HG02798 (cell line): ENCODE data around the gene C14orf119.

Experiments
- ATAC-seq: cut with Tn5 transposase; IDR thresholded peaks from one replicate; pipeline ENCODE4 v1.9.1; 2021; ENCODE audit warnings: mild to moderate bottlenecking; ENCODE audit not compliant: unreplicated experiment, poor library complexity

The C14orf119 gene

GRCh38 chr14:23058654-23059504, 36.4 kb upstream of the C14orf119 start:
- no peak for ATAC-seq

GRCh38 chr14:23060536-23061260, 34.6 kb upstream of the C14orf119 start:
- no peak for ATAC-seq

- no peak for ATAC-seq
These were observed 33.3 kb upstream of the C14orf119 start for GRCh38 chr14:23062002-23062401.

- no peak for ATAC-seq
These were observed 31.7 kb upstream of the C14orf119 start for GRCh38 chr14:23063601-23064000.

- no peak for ATAC-seq
These were observed 28.9 kb upstream of the C14orf119 start for GRCh38 chr14:23066368-23066767.

GRCh38 chr14:23066855-23067744, 28.2 kb upstream of the C14orf119 start:
- ATAC-seq: no peak

- no peak for ATAC-seq
These were observed 27.2 kb upstream of the C14orf119 start for GRCh38 chr14:23067847-23068788.

GRCh38 chr14:23068789-23069412, 26.4 kb upstream of the C14orf119 start:
- ATAC-seq: peak; percentile 80

- no peak for ATAC-seq
These were observed 25.9 kb upstream of the C14orf119 start for GRCh38 chr14:23069413-23069806.

GRCh38 chr14:23070262-23071129, 24.8 kb upstream of the C14orf119 start:
- ATAC-seq: no peak

- peak; percentile 90 for ATAC-seq
These were observed 23.9 kb upstream of the C14orf119 start for GRCh38 chr14:23071244-23071920.

GRCh38 chr14:23071921-23072539, 23.3 kb upstream of the C14orf119 start:
- no peak for ATAC-seq

GRCh38 chr14:23074906-23075305, 20.4 kb upstream of the C14orf119 start:
- no peak for ATAC-seq

- ATAC-seq: no peak
These were observed 18.4 kb upstream of the C14orf119 start for GRCh38 chr14:23076785-23077408.

- ATAC-seq: no peak
These were observed 17.3 kb upstream of the C14orf119 start for GRCh38 chr14:23077962-23078361.

- ATAC-seq: no peak
These were observed 16.6 kb upstream of the C14orf119 start for GRCh38 chr14:23078692-23079116.

GRCh38 chr14:23079716-23080115, 15.6 kb upstream of the C14orf119 start:
- no peak for ATAC-seq
